Airway epithelial cell (primary cell): Measurements from ENCODE around the gene NRDC. TPM values are rescaled to one million over a fixed set of nuclear protein-coding genes. Genes with fewer than 3 reads are reported as not detected.

ENCODE experiments used
- total RNA-seq: library from RNA; depleted of rRNA; stranded (reverse); fragments of >200 nt; gene quantifications from 2 replicates; pipeline ENCODE4 v1.2.3, GENCODE V29; 2015

Gene NRDC
- total RNA-seq, result 58.6 and 73.7 TPM in 2 replicates

GRCh38 chr1:51878616-51879336, at the start of gene NRDC:
TSS of gene NRDC (minus strand) at chr1:51878727. CDS start at chr1:51878615, 112 bp downstream.

Other genes starting within 250 kb of the NRDC start
- gene RAB3B, start 112.0 kb upstream of the NRDC start, total RNA-seq, result 4.7 and 6.7 TPM in 2 replicates
- 9.3 and 10.9 TPM in 2 replicates for gene KTI12, start 155.1 kb upstream of the NRDC start, total RNA-seq
- gene TXNDC12, start 176.5 kb upstream of the NRDC start, total RNA-seq, result 39.0 and 48.9 TPM in 2 replicates
- 29.4 and 38.6 TPM in 2 replicates for gene BTF3L4, start 177.6 kb upstream of the NRDC start, total RNA-seq